Measurements from ENCODE around the gene DCC. TPM values are rescaled to one million over a fixed set of nuclear protein-coding genes. Genes with fewer than 3 reads are reported as not detected.

DCC gene
- total RNA-seq, 1 experiment from 2014 or later, result not detected

DNA sequence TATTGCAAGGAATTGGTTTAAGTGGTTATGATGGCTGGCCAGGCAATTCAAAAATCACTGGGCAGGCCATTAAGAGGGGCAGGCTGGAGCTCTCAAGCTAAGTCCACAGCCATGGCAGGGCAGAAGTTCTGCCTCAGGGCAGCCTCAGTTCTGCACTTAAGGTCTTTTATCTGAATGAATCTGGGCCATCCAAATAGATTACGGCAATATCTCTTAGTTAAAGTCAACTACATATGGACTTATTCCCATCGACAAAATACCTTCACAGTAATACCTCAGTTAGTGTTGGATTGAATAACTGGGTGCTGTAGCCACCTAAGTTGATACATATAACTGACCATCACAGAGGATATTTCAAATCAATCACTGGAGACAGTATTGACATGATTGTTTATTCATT is 979.6 kb downstream of the DCC start:
- TF ChIP-seq, protein P1, sequence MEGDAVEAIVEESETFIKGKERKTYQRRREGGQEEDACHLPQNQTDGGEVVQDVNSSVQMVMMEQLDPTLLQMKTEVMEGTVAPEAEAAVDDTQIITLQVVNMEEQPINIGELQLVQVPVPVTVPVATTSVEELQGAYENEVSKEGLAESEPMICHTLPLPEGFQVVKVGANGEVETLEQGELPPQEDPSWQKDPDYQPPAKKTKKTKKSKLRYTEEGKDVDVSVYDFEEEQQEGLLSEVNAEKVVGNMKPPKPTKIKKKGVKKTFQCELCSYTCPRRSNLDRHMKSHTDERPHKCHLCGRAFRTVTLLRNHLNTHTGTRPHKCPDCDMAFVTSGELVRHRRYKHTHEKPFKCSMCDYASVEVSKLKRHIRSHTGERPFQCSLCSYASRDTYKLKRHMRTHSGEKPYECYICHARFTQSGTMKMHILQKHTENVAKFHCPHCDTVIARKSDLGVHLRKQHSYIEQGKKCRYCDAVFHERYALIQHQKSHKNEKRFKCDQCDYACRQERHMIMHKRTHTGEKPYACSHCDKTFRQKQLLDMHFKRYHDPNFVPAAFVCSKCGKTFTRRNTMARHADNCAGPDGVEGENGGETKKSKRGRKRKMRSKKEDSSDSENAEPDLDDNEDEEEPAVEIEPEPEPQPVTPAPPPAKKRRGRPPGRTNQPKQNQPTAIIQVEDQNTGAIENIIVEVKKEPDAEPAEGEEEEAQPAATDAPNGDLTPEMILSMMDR (conservative IDR thresholded peaks at IDR 0.05), result no peak
- TF ChIP-seq EZH2 (IDR thresholded peaks at IDR 0.05; ENCODE audit: low read depth), result no peak
- POLR2A ChIA-PET (ENCODE audit: unreplicated experiment), result no interaction called here

DNA sequence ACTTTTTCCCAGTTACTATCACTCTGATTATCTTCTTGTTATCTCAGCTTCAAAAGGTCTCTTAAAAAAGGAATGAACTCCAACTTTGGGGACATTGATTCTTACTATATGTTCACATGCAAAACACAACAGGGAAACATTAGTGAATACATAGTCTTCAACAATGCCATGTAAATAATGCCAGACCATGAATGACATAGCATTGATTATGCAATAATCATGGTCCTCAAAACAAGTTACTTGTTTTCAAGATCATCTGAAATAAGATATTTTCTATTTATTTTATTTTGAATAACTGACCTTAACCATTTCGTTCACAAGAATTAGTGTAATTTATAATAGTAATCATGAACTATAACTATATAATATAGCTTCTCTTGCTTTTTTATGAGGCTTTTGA is 982.2 kb downstream of the DCC start:
- ChIA-PET POLR2A (ENCODE audit: unreplicated experiment) (no interaction called here), CTCF (no interaction called here)
- Histone ChIP-seq H3K9me2 (ENCODE audit: insufficient read depth) (no peaks in the 10 kb centered on the region), H3K4me1 (replicated peaks; ENCODE audit: insufficient read depth) (no peaks in the 10 kb centered on the region), H3K9me3 (ENCODE audit: insufficient read depth, low read depth) (no peaks in the 10 kb centered on the region), H3K79me2 (ENCODE audit: low read depth) (no peaks in the 10 kb centered on the region), H2AFZ (no peak overlapping the region), H4K20me1 (ENCODE audit: insufficient read depth) (no peaks in the 10 kb centered on the region), H3K27ac (no peak overlapping the region), H3K36me3 (ENCODE audit: low read depth) (no peaks in the 10 kb centered on the region), H3F3A (ENCODE audit: insufficient read depth, low read depth) (no peaks in the 10 kb centered on the region), H3K4me3 (no peak overlapping the region), H3K27me3 (ENCODE audit: insufficient read depth, low read depth) (no peaks in the 10 kb centered on the region), H3K4me2 (no peak overlapping the region)
- no TSS peak for BruUV-seq (replicated peaks)
- TF ChIP-seq, protein P1 (conservative IDR thresholded peaks at IDR 0.05), result no peak
- no peak for TF ChIP-seq EZH2 (IDR thresholded peaks at IDR 0.05; ENCODE audit: low read depth)
- intact Hi-C loops (cut with micrococcal nuclease; ENCODE audit: unreplicated experiment), result no loop called here
- no peak for DNase-seq

More for the DNA sequence above, 979.6 kb downstream of the DCC start:
- no peaks in the 10 kb centered on the region for H3K36me3 ChIP-seq (ENCODE audit: low read depth)
- H3K27ac ChIP-seq, result no peak overlapping the region
- no peaks in the 10 kb centered on the region for H3K4me1 ChIP-seq (replicated peaks; ENCODE audit: insufficient read depth)
- H3F3A ChIP-seq (ENCODE audit: insufficient read depth, low read depth), result no peaks in the 10 kb centered on the region
- H2AFZ ChIP-seq, result no peak overlapping the region
- no peaks in the 10 kb centered on the region for H3K9me2 ChIP-seq (ENCODE audit: insufficient read depth)
- no peaks in the 10 kb centered on the region for H3K9me3 ChIP-seq (ENCODE audit: insufficient read depth, low read depth)
- intact Hi-C loops (cut with micrococcal nuclease; ENCODE audit: unreplicated experiment), result no loop called here
- H3K4me2 ChIP-seq, result no peak overlapping the region
- CTCF ChIA-PET, result no interaction called here
- BruUV-seq (replicated peaks), result no TSS peak
- H3K4me3 ChIP-seq, result no peak overlapping the region
- DNase-seq, result no peak
- H3K79me2 ChIP-seq (ENCODE audit: low read depth), result no peaks in the 10 kb centered on the region
- no peaks in the 10 kb centered on the region for H4K20me1 ChIP-seq (ENCODE audit: insufficient read depth)
- H3K27me3 ChIP-seq (ENCODE audit: insufficient read depth, low read depth), result no peaks in the 10 kb centered on the region

DNA sequence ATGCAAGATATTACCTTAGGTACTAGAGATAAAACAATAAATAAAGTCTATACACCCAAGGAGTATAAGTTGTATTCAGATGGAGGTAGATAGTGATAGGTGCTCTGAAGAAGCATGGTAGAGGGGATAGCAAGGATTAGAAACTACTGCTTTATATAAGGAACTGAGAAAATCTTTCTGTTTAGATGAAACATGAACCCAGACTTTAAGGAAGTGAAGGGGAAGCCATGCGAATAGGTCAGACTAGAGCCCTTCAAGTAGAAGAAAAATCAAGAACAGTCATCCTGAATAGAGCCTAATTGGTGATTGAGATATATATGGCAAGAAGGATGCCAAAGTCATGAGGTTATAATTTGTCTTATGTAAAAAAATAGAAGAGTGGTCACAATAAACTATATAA is 984.4 kb downstream of the DCC start:
- H3F3A ChIP-seq (ENCODE audit: insufficient read depth, low read depth), result no peaks in the 10 kb centered on the region
- no peaks in the 10 kb centered on the region for H3K79me2 ChIP-seq (ENCODE audit: low read depth)
- no peak for DNase-seq
- no peak overlapping the region for H3K27ac ChIP-seq
- intact Hi-C loops (cut with micrococcal nuclease; ENCODE audit: unreplicated experiment), result no loop called here
- no peaks in the 10 kb centered on the region for H3K9me2 ChIP-seq (ENCODE audit: insufficient read depth)
- no TSS peak for BruUV-seq (replicated peaks)
- H3K4me2 ChIP-seq, result no peak overlapping the region
- no peaks in the 10 kb centered on the region for H3K9me3 ChIP-seq (ENCODE audit: insufficient read depth, low read depth)
- ChIA-PET POLR2A (ENCODE audit: unreplicated experiment) (no interaction called here), CTCF (no interaction called here)
- no peaks in the 10 kb centered on the region for H3K4me1 ChIP-seq (replicated peaks; ENCODE audit: insufficient read depth)
- no peaks in the 10 kb centered on the region for H3K27me3 ChIP-seq (ENCODE audit: insufficient read depth, low read depth)
- no peaks in the 10 kb centered on the region for H3K36me3 ChIP-seq (ENCODE audit: low read depth)
- TF ChIP-seq EZH2 (IDR thresholded peaks at IDR 0.05; ENCODE audit: low read depth), result no peak
- TF ChIP-seq, protein P1 (conservative IDR thresholded peaks at IDR 0.05), result no peak
- H2AFZ ChIP-seq, result no peak overlapping the region
- H3K4me3 ChIP-seq, result no peak overlapping the region
- no peaks in the 10 kb centered on the region for H4K20me1 ChIP-seq (ENCODE audit: insufficient read depth)

Measured in PC-9 (cell line).